GM23338 (cell line): Measurements from ENCODE around the gene SLC8A1. TPM values are rescaled to one million over a fixed set of nuclear protein-coding genes. Genes with fewer than 3 reads are reported as not detected.

Experiments used
- ATAC-seq: fragments of 200-7000 bp; cut with Tn5 transposase; 3 replicates; pipeline ENCODE4 v1.9.1; 2020
- DNase-seq: peaks from one replicate; pipeline ENCODE4 v3.0.0-alpha.2; 2015; ENCODE audit warnings: low spot score
- H2AFZ ChIP-seq: fragments of 200-600 bp; sonication (generic); 2 replicates; pipeline ENCODE4 v1.8.0; 2016; ENCODE audit warnings: antibody characterized with exemption, mild to moderate bottlenecking, moderate library complexity
- H3F3A ChIP-seq: fragments of 200-600 bp; sonication (generic); replicated peaks from 2 replicates; pipeline ENCODE4 v1.8.0; 2017; ENCODE audit warnings: antibody characterized with exemption, mixed run types, low read depth
- H3K27ac ChIP-seq: fragments of 200-600 bp; sonication (generic); 2 replicates; pipeline ENCODE4 v1.6.1; 2016; ENCODE audit warnings: low read depth
- H3K27me3 ChIP-seq: fragments of 200-600 bp; sonication (generic); 2 replicates; pipeline ENCODE4 v1.8.0; 2016; ENCODE audit warnings: mild to moderate bottlenecking, mixed run types, moderate library complexity; ENCODE audit not compliant: insufficient read depth
- H3K36me3 ChIP-seq: fragments of 200-600 bp; sonication (generic); 2 replicates; pipeline ENCODE4 v1.8.0; 2016; ENCODE audit warnings: mild to moderate bottlenecking; ENCODE audit not compliant: insufficient read depth
- H3K4me1 ChIP-seq: fragments of 200-600 bp; sonication (generic); 2 replicates; pipeline ENCODE4 v1.8.0; 2016; ENCODE audit warnings: mild to moderate bottlenecking, moderate library complexity; ENCODE audit not compliant: insufficient read depth
- H3K4me2 ChIP-seq: fragments of 200-600 bp; sonication (generic); 2 replicates; pipeline ENCODE4 v1.7.1; 2017; ENCODE audit warnings: mixed run types
- H3K4me3 ChIP-seq: fragments of 200-600 bp; sonication (generic); 2 replicates; pipeline ENCODE4 v1.6.1; 2016; ENCODE audit warnings: mixed run types
- H3K79me2 ChIP-seq: fragments of 200-600 bp; sonication (generic); replicated peaks from 2 replicates; pipeline ENCODE4 v1.8.0; 2017; ENCODE audit warnings: mild to moderate bottlenecking; ENCODE audit not compliant: insufficient read depth
- H3K9me2 ChIP-seq: fragments of 200-600 bp; sonication (generic); 2 replicates; pipeline ENCODE4 v1.8.0; 2017; ENCODE audit not compliant: insufficient read depth
- H4K20me1 ChIP-seq: fragments of 200-600 bp; sonication (generic); replicated peaks from 2 replicates; pipeline ENCODE4 v1.8.0; 2017; ENCODE audit warnings: mild to moderate bottlenecking; ENCODE audit not compliant: insufficient read depth
- H3K27ac Mint-ChIP-seq: 2 replicates; pipeline ENCODE4 v1.8.0; 2020; ENCODE audit warnings: inconsistent platforms, mild to moderate bottlenecking, moderate library complexity, mixed read lengths
- H3K27me3 Mint-ChIP-seq: 3 replicates; pipeline ENCODE4 v1.8.0; 2022; ENCODE audit warnings: low read depth, mild to moderate bottlenecking, moderate library complexity, mixed read lengths, inconsistent platforms; ENCODE audit not compliant: insufficient read depth, poor library complexity
- H3K36me3 Mint-ChIP-seq: 3 replicates; pipeline ENCODE4 v1.8.0; 2021; ENCODE audit warnings: low read depth, mild to moderate bottlenecking, inconsistent platforms, moderate library complexity, mixed read lengths
- H3K4me1 Mint-ChIP-seq: 3 replicates; pipeline ENCODE4 v1.8.0; 2020; ENCODE audit warnings: mild to moderate bottlenecking, inconsistent platforms, mixed read lengths
- H3K4me3 Mint-ChIP-seq: 3 replicates; pipeline ENCODE4 v1.8.0; 2021; ENCODE audit warnings: moderate library complexity, mild to moderate bottlenecking, inconsistent platforms, mixed read lengths
- H3K9me3 Mint-ChIP-seq: 3 replicates; pipeline ENCODE4 v1.8.0; 2020; ENCODE audit warnings: moderate library complexity, mild to moderate bottlenecking, inconsistent platforms, mixed read lengths
- CREB1 ChIP-seq: fragments of 250-450 bp; sonication (Bioruptor Pico); IDR thresholded peaks from 2 replicates; pipeline ENCODE4 v1.5.0; 2020; ENCODE audit warnings: low read depth, mild to moderate bottlenecking, moderate library complexity
- ETS1 ChIP-seq: IDR thresholded peaks from 2 replicates; pipeline ENCODE4 v1.6.1; 2016; ENCODE audit warnings: antibody characterized with exemption
- EZH2phosphoT487 ChIP-seq: fragments of 200-600 bp; sonication (generic); IDR thresholded peaks from one replicate; pipeline ENCODE4 v1.8.1; 2018; ENCODE audit warnings: antibody characterized with exemption; ENCODE audit not compliant: unreplicated experiment
- JUNB ChIP-seq: IDR thresholded peaks from one replicate; pipeline ENCODE4 v1.6.1; 2016; ENCODE audit warnings: antibody characterized with exemption; ENCODE audit not compliant: unreplicated experiment
- NANOG ChIP-seq: IDR thresholded peaks from 2 replicates; pipeline ENCODE4 v1.6.1; 2016; ENCODE audit warnings: antibody characterized with exemption, borderline replicate concordance
- STAT1 ChIP-seq: IDR thresholded peaks from one replicate; pipeline ENCODE4 v1.6.1; 2016; ENCODE audit warnings: antibody characterized with exemption; ENCODE audit not compliant: unreplicated experiment
- ZNF114 ChIP-seq: fragments of 250-450 bp; sonication (Bioruptor Pico); IDR thresholded peaks from 2 replicates; pipeline ENCODE4 v1.5.0; 2020; ENCODE audit warnings: mild to moderate bottlenecking, moderate library complexity
- ZNF462 ChIP-seq: fragments of 250-450 bp; sonication (Bioruptor Pico); IDR thresholded peaks from 2 replicates; pipeline ENCODE4 v1.5.0; 2020; ENCODE audit warnings: mild to moderate bottlenecking, moderate library complexity
- polyA plus RNA-seq: library from polyadenylated mRNA; unstranded; fragments of >200 nt; fragmentation: Nextera tagmentation; extraction: Ambion mirVana; gene quantifications from 2 replicates; pipeline ENCODE4 v1.2.1, GENCODE V29; 2016
- total RNA-seq: library from RNA; depleted of rRNA; stranded (reverse); fragments of >200 nt; shearing (Covaris generic); gene quantifications from 2 replicates; pipeline ENCODE4 v1.2.3, GENCODE V29; 2014

SLC8A1 gene
- total and polyA plus RNA-seq, 2 experiments from 2014 or later = 2.5 to 3.3 TPM

DNA sequence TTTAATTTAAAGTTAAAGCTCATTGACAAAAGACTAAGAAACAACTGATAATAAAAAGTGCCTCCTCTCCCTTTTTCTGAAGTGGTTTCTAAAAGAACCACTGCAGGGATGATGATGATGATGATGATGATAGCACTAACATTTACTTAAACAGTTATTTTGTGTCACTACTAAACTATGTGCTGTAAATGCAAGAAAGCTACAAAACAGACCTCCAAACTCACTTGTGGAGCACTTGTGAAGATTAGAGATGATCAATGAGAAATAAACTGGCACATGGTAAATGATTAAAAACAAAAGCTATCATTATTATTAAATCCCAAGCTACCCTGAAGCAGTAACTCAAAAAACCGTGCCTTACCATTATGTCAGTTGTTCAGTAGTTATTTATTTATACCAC, 88.7 kb downstream of the SLC8A1 start:
- no peaks in the 10 kb centered on the region for H3K4me1 ChIP-seq

More for the DNA sequence above, 88.7 kb downstream of the SLC8A1 start:
- Histone ChIP-seq H3K79me2 (no peaks in the 10 kb centered on the region), H3K4me3 (no peak overlapping the region), H4K20me1 (no peaks in the 10 kb centered on the region), H3F3A (no peaks in the 10 kb centered on the region), H3K36me3 (no peaks in the 10 kb centered on the region), H3K9me2 (no peaks in the 10 kb centered on the region), H3K4me2 (no peak overlapping the region), H2AFZ (no peak overlapping the region), H3K27me3 (no peaks in the 10 kb centered on the region), H3K27ac (no peak overlapping the region)
- Mint-ChIP-seq H3K36me3 (no peaks in the 10 kb centered on the region), H3K4me1 (peaks cover 4% of the 10 kb centered on the region; the same call in 2 of the 3 replicates), H3K27ac (no peak overlapping the region), H3K4me3 (no peak overlapping the region), H3K9me3 (no peaks in the 10 kb centered on the region), H3K27me3 (no peaks in the 10 kb centered on the region)
- TF ChIP-seq STAT1 (no peak), NANOG (no peak), ZNF462 (no peak), EZH2phosphoT487 (no peak), JUNB (no peak), CREB1 (CRISPR knock-in tag) (no peak), ETS1 (no peak), ZNF114 (CRISPR knock-in tag) (no peak)
- ATAC-seq (no peak), DNase-seq (no peak)
